CD4-positive, alpha-beta T cell treated with Interleukin-6 for 4 hours (primary cell): ENCODE measurements around the gene MUCL3.
"Not testable (repeated sequence)": the region's sequence is repeated elsewhere in the genome, so short reads cannot be mapped to it uniquely, and the experiment has no call there.

Source experiments
- DNase-seq: peaks from one replicate; pipeline ENCODE4 v3.0.0-alpha.2; 2020; ENCODE audit warnings: mixed read lengths

Gene MUCL3

GRCh38 chr6:30912746-30913520 lies 27.8 kb upstream of the MUCL3 start:
- no peak for DNase-seq

GRCh38 chr6:30913721-30914075 lies 27.1 kb upstream of the MUCL3 start:
- DNase-seq = no peak

GRCh38 chr6:30914076-30914853 lies 26.5 kb upstream of the MUCL3 start, which contains the start of gene VARS2:
Gene VARS2, plus strand, starts transcription at chr6:30914238. Its CDS starts 599 bp downstream, at chr6:30914837.
- peak; percentile 84 for DNase-seq

- no peak for DNase-seq
These were observed 25.8 kb upstream of the MUCL3 start for GRCh38 chr6:30914854-30915590.

GRCh38 chr6:30915591-30915946 lies 25.2 kb upstream of the MUCL3 start:
- peak; percentile 20 for DNase-seq

GRCh38 chr6:30917041-30917440 lies 23.7 kb upstream of the MUCL3 start:
- DNase-seq = no peak

GRCh38 chr6:30917487-30917886 lies 23.3 kb upstream of the MUCL3 start:
- DNase-seq = no peak

- DNase-seq = no peak
These were observed 22.1 kb upstream of the MUCL3 start for GRCh38 chr6:30918670-30919069.

- no peak for DNase-seq
These were observed 18.3 kb upstream of the MUCL3 start for GRCh38 chr6:30922447-30922852.

GRCh38 chr6:30924040-30924627 lies 16.6 kb upstream of the MUCL3 start:
- DNase-seq = not testable (repeated sequence)

- DNase-seq = no peak
These were observed 14.1 kb upstream of the MUCL3 start for GRCh38 chr6:30926644-30927043.

GRCh38 chr6:30927080-30927479 lies 13.7 kb upstream of the MUCL3 start:
- not testable (repeated sequence) for DNase-seq

GRCh38 chr6:30928677-30929076 lies 12.1 kb upstream of the MUCL3 start:
- DNase-seq = no peak

GRCh38 chr6:30930506-30930905 lies 10.3 kb upstream of the MUCL3 start:
- DNase-seq = no peak

- DNase-seq = no peak
These were observed 9.5 kb upstream of the MUCL3 start for GRCh38 chr6:30931272-30931671.

GRCh38 chr6:30931969-30932645 lies 8.7 kb upstream of the MUCL3 start, which contains the start of gene SFTA2:
Gene SFTA2, minus strand, starts transcription at chr6:30932170. Its CDS starts 74 bp downstream, at chr6:30932096.
- no peak for DNase-seq

GRCh38 chr6:30932665-30933365 lies 8.0 kb upstream of the MUCL3 start:
- DNase-seq = no peak

GRCh38 chr6:30935018-30935417 lies 5.8 kb upstream of the MUCL3 start:
- DNase-seq = no peak

- no peak for DNase-seq
These were observed 3.5 kb upstream of the MUCL3 start for GRCh38 chr6:30937265-30937664.

- DNase-seq = no peak
These were observed 2.0 kb upstream of the MUCL3 start for GRCh38 chr6:30938730-30939129.

GRCh38 chr6:30939473-30939872 lies 1.3 kb upstream of the MUCL3 start:
- DNase-seq = no peak
